Activated CD8-positive, alpha-beta T cell treated with anti-CD3 and anti-CD28 coated beads for 36 hours (primary cell): ENCODE results near the gene BTBD6. TPM values are rescaled to one million over a fixed set of nuclear protein-coding genes. Genes with fewer than 3 reads are reported as not detected.

Experiments used
- ATAC-seq: fragments of 200-7000 bp; cut with Tn5 transposase; one replicate; pipeline ENCODE4 v1.10.0; 2021; ENCODE audit warnings: mild to moderate bottlenecking, moderate library complexity
- CTCF ChIA-PET: fragments of 350-600 bp; sonication (Branson Sonifier 250); formaldehyde crosslinking; loops from one replicate; lab custom pipeline; 2021; ENCODE audit warnings: antibody characterized with exemption; lab: Charles Lee
- POLR2A ChIA-PET: fragments of 350-600 bp; sonication (Branson Sonifier 250); formaldehyde crosslinking; loops from one replicate; lab custom pipeline; 2021; ENCODE audit warnings: antibody characterized with exemption; lab: Charles Lee
- DNase-seq: peaks from one replicate; pipeline ENCODE4 v3.0.0-alpha.2; 2020
- H3K27ac Mint-ChIP-seq: one replicate; pipeline ENCODE4 v1.8.0; 2021; ENCODE audit warnings: mild to moderate bottlenecking, mixed read lengths
- H3K27me3 Mint-ChIP-seq: one replicate; pipeline ENCODE4 v1.8.0; 2021; ENCODE audit warnings: mixed read lengths
- H3K36me3 Mint-ChIP-seq: one replicate; pipeline ENCODE4 v1.8.0; 2021; ENCODE audit warnings: low read depth, mixed read lengths
- H3K4me1 Mint-ChIP-seq: one replicate; pipeline ENCODE4 v1.8.0; 2021; ENCODE audit warnings: low read depth, mixed read lengths
- H3K4me3 Mint-ChIP-seq: one replicate; pipeline ENCODE4 v1.8.0; 2021; ENCODE audit warnings: mild to moderate bottlenecking, moderate library complexity, mixed read lengths
- H3K9me3 Mint-ChIP-seq: one replicate; pipeline ENCODE4 v1.8.0; 2021; ENCODE audit warnings: mixed read lengths
- intact Hi-C: fragments of 100-400 bp; cut with micrococcal nuclease; formaldehyde crosslinking; loops from one replicate; pipeline ENCODE4 v1.10.0; 2022
- total RNA-seq, 2 experiments: library from RNA; stranded (reverse); gene quantifications; one replicate each; pipeline ENCODE4 v1.2.3, GENCODE V29; 2021
- TF ChIP-seq, protein P1 (sequence below): fragments of 200-600 bp; IDR thresholded peaks from one replicate; pipeline ENCODE4 v1.8.0; 2022; ENCODE audit warnings: antibody characterized with exemption, mild to moderate bottlenecking

BTBD6 gene
- total RNA-seq, 2 experiments from 2014 or later, result 24.7 to 26.7 TPM

DNA sequence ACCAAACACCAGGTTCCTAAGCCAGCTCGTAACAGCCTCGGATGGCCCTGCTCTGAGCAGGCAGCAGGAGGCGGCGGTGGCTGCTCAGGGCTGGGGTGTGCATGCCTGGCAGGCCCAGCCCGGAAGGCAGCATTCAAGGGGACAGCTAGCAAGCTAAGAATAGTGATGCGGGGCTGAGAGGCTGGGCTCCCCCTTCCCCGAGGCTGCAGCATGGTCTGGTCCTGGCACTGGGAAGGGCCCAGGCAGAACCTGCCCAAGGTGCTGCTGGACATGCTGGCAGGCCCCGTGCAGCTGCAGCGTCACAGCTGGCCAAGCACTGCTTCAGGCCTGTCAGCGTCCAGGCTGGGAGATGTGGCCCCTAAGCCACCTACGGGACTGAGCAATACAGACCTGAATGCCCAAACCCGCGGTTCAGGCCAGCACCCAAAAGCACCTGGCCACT lies 40.9 kb upstream of the BTBD6 start:
- Mint-ChIP-seq H3K9me3 (no peaks in the 10 kb centered on the region), H3K4me3 (no peak overlapping the region), H3K27ac (no peak overlapping the region), H3K4me1 (peaks cover 9% of the 10 kb centered on the region), H3K36me3 (no peaks in the 10 kb centered on the region), H3K27me3 (peaks cover 2% of the 10 kb centered on the region)
- ChIA-PET POLR2A (no interaction called here), CTCF (interaction anchor here (1.0 kb wide), 1 partner anchor 144 kb away, joined by 3 read pairs; no protein-coding TSS in a partner anchor)
- DNase-seq (no peak), ATAC-seq (no peak)
- intact Hi-C loops, result no loop called here
- TF ChIP-seq, protein P1, sequence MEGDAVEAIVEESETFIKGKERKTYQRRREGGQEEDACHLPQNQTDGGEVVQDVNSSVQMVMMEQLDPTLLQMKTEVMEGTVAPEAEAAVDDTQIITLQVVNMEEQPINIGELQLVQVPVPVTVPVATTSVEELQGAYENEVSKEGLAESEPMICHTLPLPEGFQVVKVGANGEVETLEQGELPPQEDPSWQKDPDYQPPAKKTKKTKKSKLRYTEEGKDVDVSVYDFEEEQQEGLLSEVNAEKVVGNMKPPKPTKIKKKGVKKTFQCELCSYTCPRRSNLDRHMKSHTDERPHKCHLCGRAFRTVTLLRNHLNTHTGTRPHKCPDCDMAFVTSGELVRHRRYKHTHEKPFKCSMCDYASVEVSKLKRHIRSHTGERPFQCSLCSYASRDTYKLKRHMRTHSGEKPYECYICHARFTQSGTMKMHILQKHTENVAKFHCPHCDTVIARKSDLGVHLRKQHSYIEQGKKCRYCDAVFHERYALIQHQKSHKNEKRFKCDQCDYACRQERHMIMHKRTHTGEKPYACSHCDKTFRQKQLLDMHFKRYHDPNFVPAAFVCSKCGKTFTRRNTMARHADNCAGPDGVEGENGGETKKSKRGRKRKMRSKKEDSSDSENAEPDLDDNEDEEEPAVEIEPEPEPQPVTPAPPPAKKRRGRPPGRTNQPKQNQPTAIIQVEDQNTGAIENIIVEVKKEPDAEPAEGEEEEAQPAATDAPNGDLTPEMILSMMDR, result no peak

DNA sequence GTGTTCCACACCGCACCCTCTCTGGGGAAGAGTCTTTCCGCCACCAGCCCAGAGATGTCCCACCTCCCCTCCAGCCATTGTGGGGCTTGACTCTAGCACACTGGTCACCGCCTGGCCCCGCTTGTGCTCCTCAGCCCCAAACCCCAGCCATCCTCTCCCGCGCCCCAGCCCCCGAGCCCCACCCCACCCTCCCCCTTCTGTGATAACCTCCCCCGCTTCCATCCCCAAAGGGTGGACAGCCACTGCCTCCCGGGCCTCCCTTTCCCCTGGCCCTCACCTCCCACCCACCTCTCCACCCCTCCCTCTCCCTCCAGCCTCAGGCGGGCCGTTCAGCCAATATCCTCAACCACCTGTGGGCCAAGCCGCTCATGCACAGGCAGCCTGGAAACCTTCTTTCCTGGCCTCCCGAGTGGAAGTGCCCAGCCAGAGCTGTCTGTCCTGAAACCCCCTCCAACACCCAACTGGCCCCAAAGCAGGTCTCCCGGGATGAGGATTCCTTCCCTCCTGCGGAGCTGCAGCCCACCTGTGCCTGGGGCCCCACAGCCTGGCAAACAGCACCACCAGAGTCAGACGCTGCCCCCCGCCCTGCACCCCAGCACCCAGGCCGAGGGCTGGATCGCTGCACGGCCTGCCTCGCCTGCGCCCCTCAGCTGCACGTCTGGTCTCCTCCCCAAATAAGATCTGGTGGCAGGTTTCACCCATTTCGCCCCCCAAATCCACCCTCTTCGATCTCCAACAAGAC lies 40.2 kb upstream of the BTBD6 start:
- H3K27ac Mint-ChIP-seq, result no peak overlapping the region
- H3K27me3 Mint-ChIP-seq, result peaks cover 2% of the 10 kb centered on the region
- intact Hi-C loops, result no loop called here
- H3K9me3 Mint-ChIP-seq, result no peaks in the 10 kb centered on the region
- ChIA-PET POLR2A (no interaction called here), CTCF (no interaction called here)
- no peaks in the 10 kb centered on the region for H3K36me3 Mint-ChIP-seq
- H3K4me1 Mint-ChIP-seq, result peaks cover 9% of the 10 kb centered on the region
- no peak for DNase-seq
- H3K4me3 Mint-ChIP-seq, result no peak overlapping the region
- no peak for ATAC-seq
- TF ChIP-seq, protein P1, result no peak

DNA sequence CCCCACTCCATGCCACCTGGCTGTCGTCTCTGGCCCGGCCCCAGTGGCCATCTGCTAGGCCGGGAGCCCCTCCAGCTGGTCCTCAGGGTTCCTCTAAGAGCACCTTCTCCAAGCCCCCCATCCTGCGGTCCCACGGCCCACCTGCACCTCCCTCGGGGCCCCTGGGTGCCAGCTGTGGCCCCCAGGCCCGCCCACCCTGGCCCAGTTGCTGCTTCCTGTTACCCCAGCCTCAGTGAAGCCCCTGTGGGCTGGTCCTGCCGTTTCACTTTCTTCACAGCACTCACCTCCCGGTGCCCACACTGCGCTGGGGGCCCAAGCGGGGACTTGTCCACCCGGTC lies 39.6 kb upstream of the BTBD6 start:
- CTCF ChIA-PET, result no interaction called here
- H3K36me3 Mint-ChIP-seq, result no peaks in the 10 kb centered on the region
- H3K27ac Mint-ChIP-seq, result no peak overlapping the region
- H3K9me3 Mint-ChIP-seq, result no peaks in the 10 kb centered on the region
- DNase-seq (no peak), ATAC-seq (no peak)
- intact Hi-C loops, result no loop called here
- peaks cover 2% of the 10 kb centered on the region for H3K27me3 Mint-ChIP-seq
- POLR2A ChIA-PET, result no interaction called here
- H3K4me3 Mint-ChIP-seq, result no peak overlapping the region
- peaks cover 9% of the 10 kb centered on the region for H3K4me1 Mint-ChIP-seq
- TF ChIP-seq, protein P1, result no peak

DNA sequence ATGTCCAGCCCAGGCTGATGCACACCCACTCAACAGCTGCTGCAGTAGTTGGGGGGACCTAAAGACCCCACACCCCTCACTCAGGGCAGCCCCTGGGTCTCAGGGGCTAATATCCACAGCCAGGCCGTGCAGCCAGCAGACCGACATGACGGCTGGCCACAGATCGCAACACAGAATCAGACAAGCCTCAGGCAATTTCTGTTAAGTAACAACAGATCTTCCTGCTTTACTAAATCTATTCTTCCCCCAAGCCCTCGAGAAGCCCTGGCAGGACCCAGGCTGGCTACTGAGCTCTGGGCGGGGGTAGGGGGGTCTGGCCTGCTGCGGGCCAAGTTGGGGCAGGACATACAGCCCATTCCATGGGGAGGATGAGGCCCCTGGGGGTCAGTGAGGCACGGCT lies 39.2 kb upstream of the BTBD6 start:
- TF ChIP-seq, protein P1, result no peak
- DNase-seq, result no peak
- Mint-ChIP-seq H3K36me3 (no peaks in the 10 kb centered on the region), H3K27me3 (peaks cover 2% of the 10 kb centered on the region), H3K4me1 (peaks cover 8% of the 10 kb centered on the region), H3K4me3 (no peak overlapping the region), H3K9me3 (no peaks in the 10 kb centered on the region), H3K27ac (no peak overlapping the region)
- intact Hi-C loops, result no loop called here
- no peak for ATAC-seq
- ChIA-PET POLR2A (no interaction called here), CTCF (no interaction called here)

DNA sequence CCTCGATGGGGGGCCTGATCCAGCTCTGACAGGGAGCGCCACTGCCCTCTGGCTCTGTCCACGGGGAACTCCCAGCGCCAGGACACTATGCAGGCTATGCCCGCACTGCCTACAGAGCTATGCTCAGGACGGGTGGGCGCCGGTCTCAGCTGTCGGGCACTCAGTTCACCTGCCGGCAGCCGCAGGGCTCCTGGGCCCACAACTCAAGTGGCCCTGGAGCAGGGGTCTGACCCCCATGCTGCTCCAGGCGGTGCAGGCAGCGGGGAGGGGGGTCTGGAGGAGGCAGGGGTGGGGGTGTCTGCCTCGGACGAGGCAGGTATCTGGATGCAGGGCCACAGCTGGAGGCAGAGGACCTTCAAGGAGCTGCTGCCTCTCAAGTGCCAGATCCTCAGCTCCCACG lies 38.7 kb upstream of the BTBD6 start:
- Mint-ChIP-seq H3K4me1 (peaks cover 3% of the 10 kb centered on the region), H3K27me3 (no peaks in the 10 kb centered on the region), H3K9me3 (no peaks in the 10 kb centered on the region), H3K36me3 (no peaks in the 10 kb centered on the region), H3K4me3 (no peak overlapping the region), H3K27ac (no peak overlapping the region)
- ChIA-PET POLR2A (no interaction called here), CTCF (no interaction called here)
- intact Hi-C loops, result no loop called here
- TF ChIP-seq, protein P1, result no peak
- DNase-seq (no peak), ATAC-seq (no peak)
